ENCODE measurements around the gene ZNF451.

DNA sequence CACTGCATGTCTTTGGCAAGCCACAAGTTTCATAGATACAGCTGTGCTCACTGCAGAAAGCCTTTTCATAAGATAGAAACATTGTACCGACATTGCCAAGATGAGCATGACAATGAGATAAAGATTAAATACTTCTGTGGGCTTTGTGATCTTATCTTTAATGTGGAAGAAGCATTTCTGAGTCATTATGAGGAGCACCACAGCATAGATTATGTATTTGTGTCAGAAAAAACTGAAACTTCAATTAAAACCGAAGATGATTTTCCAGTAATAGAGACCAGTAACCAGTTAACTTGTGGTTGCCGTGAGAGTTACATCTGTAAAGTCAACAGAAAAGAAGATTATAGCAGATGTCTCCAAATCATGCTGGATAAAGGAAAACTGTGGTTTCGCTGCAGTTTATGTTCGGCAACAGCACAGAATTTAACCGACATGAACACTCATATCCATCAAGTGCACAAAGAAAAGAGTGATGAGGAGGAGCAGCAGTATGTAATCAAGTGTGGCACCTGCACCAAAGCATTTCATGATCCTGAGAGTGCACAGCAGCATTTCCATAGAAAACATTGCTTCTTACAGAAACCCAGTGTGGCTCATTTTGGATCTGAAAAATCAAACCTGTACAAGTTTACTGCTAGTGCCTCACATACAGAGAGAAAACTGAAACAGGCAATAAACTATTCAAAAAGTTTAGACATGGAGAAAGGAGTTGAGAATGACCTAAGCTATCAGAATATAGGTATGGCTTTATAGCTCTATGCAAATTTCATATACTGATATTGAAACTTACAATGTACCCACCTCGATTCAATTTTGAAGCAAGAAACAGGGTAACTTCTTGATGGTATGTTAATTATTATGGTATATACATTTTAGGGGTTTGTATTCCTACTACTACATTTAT lies 58.2 kb downstream of the ZNF451 start:
- TF ChIP-seq EZH2 (IDR thresholded peaks at IDR 0.05; ENCODE audit: insufficient read depth, poor library complexity, severe bottlenecking) (no peak), EZH2phosphoT487 (IDR thresholded peaks at IDR 0.05; ENCODE audit: insufficient read depth, low read depth) (no peak)
